GM21619 (cell line): ENCODE results near the gene AMHR2.

Source experiments
- ATAC-seq: cut with Tn5 transposase; IDR thresholded peaks from one replicate; pipeline ENCODE4 v1.9.1; 2021; ENCODE audit not compliant: unreplicated experiment

AMHR2 gene

DNA sequence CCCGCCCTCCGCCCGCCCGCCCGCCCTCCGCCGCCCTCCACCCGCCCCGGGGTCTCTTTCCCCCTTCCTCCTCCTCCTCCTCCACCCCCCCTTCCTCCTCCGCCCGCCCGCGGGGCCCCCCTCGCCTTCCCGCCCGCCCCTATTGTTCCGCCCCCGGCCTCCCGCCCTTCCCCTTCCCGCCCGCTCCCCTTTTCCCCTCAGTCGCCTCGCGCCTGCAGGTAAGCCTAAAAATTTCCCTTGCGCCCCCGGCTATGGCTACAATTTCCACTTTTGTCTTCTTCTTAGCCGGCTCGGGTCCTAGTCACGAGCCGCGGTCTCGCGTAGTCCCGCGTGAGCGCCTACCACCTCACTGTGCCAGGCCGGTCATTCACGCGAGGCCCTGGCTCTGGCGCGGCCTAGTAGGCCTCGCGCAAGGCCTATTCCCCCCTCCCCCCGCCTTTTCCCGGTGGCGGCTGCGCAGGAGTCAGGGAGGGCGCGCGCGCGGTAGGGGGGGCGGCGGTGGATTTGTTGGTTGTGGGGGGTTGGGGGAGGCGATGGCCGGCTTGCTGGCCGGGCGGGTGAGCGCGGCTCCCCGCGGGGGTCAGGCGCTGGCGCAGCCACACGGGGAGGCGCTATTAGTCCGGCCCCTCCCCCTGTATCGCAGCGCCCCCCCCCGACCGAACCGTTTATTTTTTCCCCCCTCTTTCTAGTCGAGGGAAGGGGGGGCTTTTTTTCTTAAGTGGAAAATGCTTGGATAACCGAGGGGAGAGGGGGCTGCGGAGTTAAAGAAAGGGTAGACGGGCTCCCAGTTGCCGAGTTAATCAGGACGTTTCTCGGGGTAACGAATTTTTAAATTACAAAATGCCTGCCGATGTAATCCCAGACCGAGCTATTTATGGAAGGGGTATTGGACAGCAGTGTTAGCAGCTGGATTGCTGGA, 28.8 kb downstream of the AMHR2 start:
- ATAC-seq, result peak; percentile 19

DNA sequence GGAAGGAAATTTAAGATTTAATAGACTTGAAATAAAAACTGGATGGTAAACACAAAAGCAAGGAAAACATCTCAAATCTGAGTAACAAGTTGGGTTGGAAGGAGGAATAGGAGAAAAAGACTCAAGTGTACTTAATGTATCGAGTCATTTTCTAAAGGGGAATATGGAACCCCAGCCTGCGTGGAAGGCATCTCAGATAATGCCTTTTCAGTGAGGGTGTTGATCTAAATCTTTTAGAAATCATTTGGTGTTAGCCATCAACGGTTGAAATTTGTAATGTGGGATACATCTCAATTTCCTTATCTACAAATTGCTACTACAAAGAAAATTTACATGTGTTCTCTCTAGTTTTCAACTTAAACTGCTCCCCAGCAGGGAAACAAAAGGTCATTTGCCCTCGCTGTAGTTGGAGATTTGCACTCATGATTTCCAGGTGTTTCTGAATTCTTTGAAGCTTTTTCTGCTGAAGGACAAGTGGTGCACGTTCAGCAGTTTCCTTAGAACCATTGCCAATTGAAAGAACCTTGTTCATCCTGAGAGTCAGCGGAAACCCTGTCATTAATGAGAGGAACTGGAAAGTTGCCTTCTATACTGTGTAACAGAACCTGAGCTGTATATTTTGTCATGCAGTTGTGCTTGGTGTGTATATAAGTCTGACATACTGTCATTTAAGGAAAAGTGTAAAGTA, 30.4 kb downstream of the AMHR2 start:
- ATAC-seq, result no peak

DNA sequence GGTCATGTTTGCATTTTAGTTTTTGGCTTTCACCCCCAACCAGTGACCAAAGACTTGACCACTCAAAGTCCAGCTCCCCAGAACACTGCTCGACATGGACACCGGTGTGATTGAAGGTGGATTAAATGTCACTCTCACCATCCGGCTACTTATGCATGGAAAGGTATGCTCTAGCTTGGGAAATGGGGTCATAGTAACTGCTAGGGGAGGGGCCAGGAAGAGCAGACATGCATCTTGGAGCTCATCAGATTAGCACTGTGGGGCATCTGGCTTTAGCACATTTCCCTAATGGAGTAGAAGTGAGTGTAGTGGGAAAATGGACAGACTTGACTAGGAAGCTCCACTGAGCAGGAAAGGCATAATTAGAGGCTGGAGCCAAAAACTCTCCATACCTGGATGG, 31.1 kb downstream of the AMHR2 start:
- no peak for ATAC-seq

- no peak for ATAC-seq
Measured at GRCh38 chr12:53456654-53457366, 33.2 kb downstream of the AMHR2 start.

- no peak for ATAC-seq
Measured at GRCh38 chr12:53459097-53459496, 35.4 kb downstream of the AMHR2 start.

GRCh38 chr12:53461059-53461458, 37.4 kb downstream of the AMHR2 start:
- ATAC-seq, result no peak

DNA sequence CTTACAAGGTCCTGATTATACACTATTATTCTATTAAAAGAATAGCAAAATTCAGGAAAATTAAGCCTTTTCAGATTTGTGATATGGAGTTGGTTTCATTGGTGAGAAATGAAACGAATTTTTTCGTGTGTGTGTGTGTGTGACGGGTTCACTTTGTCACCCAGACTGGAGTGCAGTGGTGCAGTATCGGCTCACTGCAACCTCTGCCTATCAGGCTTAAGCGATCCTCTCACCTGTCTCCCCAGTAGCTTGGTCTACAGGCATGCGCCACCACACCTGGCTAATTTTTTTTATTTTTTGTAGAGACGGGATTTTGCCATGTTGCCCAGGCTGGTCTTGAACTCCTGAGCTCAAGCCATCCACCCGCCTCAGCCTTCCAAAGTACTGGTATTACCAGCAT, 37.9 kb downstream of the AMHR2 start:
- no peak for ATAC-seq

- ATAC-seq, result no peak
Measured at GRCh38 chr12:53462935-53463334, 39.3 kb downstream of the AMHR2 start.

DNA sequence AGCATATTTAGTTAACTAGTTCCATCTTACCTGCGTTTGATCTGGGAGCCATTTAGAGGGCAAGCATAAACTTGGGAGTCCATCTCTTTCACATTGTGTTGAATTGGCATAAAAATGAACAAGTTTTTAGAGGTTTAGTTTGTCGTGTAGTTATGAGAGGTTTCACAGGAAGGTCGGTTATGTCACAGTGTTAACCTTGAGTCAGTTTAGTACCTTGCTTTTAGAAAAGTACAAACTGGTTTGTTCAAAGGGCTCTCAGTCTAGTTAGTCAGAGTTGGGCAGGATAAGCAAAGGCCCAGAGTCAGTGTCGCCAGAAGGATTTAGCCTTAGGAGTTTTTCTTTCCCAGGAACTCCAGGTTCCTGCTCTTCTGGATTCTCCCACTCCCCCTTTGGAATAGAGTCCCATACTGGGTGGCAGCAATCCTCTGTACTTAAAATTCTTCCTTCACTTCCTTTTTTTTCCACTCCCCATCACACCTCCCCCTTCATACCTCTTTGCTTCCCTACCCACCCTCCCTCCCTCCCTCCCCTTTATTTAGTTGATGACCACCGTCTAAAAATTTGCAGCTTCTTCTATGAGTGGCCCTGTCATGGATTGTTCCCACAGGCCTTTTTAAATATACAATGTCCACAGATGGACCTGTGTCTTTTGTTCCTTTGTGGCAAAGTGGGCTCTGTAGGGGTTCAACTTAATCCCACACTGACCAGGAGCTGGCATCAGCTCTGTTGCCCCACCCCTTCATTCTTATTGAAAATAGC, 40.3 kb downstream of the AMHR2 start:
- ATAC-seq, result no peak

DNA sequence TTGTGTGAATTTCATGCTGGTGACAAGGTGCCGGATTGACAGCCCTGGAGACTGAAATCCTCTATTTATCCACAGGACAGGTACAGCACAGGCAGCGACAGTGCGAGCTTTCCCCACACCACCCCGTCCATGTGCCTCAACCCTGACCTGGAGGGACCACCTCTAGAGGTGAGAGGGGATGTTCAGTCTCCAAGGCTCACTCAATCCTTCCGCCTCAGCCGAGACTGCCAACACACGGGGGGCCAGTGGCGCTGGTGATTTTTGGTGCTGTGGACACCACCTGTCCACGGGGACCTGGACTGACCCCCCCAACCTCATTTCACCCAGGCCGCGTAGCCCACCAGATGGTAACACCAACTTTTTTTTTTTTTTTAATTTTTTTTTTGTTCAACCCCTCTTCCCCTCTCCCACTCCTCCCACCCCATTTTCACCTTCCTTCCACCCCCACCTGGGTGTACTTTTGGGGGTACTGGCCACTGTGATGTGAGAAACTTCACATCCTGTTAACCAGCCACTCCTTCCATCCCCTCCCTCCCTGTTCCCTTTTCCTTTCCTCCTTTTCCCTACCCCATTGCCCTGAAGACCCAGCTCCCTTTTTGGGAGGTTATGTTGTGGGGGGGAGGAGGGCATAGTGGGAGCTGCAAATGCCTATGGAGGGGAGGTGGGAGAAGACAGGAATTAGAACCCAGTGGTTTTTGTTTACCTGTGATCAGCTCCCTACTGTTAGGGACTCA, 41.2 kb downstream of the AMHR2 start:
- no peak for ATAC-seq

DNA sequence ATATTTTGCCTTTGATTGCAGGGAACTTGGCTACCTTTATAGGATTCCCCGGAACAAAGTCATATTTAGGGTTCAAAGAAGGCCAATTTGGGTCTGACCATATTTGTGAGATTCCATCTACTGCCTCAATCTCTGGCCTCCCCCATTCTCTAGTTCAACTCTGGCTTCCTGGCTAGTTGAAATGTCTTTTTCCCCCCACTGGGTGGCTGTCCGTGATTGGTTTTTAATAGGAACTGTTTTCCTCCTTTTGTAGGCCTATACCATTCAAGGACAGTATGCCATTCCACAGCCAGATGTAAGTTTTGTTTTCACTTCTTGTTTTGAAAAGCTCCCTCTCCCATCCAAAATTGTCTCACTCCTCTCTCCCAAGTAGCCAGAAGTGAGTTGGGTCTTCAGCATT, 42.0 kb downstream of the AMHR2 start:
- ATAC-seq, result no peak

DNA sequence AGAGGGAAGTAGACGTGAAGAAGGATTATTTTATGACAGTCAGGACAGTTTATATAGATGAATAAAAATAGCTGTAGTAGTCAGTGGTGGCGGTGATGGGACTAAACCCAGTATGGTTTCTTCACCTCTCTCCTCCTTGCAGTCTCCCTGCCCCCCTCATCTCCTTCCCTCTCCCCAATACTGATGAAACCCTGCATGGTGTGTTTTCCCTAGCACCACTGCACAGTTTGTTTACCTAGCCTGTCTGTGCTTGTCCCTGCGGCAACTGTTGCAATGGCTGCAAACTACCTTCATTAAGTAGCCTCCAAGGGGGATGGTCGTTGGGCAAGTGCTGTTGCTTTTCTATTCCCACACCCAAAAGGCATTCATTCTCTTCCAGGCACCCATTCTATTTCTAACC, 43.0 kb downstream of the AMHR2 start:
- no peak for ATAC-seq

GRCh38 chr12:53467082-53467481, 43.4 kb downstream of the AMHR2 start:
- no peak for ATAC-seq

DNA sequence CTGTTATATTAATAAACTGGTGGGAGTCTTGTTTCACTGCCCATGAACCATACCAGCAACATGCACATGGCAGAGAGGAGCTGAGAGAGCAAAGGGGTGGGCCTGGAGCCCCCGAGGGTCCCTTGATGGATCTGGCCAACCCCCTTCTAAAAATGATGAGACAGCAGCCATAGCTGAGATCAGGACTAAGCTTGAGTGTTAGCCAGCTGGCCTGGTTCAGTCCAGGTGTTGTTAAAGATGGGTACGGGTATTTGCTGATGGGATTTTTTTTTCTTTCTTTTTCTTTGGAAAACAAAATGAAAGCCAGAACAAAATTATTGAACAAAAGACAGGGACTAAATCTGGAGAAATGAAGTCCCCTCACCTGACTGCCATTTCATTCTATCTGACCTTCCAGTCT, 44.2 kb downstream of the AMHR2 start:
- ATAC-seq, result no peak

GRCh38 chr12:53468282-53468681, 44.6 kb downstream of the AMHR2 start:
- no peak for ATAC-seq

DNA sequence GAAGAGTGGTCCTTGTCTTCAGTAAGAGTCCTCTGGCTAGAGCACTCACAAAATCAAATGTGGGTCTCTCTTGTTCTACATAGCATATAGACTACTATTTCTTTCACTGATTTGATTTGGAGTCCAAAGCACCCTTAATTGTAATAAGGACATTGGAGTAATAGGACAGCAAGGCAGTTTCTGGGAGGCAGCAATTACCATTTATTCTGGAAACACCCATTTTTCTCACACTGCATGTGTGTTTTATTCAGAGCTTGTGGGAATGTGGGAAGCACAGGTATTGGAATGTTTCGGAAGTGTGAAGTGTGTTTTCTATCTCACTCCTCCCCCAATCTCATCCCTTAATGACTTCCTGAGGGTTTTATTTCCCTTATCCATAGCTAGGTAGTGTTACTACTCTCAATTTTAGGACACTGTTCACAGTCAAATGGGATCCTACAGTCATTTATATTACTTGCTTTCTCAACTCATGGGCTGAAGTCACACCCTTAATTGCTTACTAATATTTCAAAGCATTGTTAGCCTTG, 48.5 kb downstream of the AMHR2 start:
- no peak for ATAC-seq

DNA sequence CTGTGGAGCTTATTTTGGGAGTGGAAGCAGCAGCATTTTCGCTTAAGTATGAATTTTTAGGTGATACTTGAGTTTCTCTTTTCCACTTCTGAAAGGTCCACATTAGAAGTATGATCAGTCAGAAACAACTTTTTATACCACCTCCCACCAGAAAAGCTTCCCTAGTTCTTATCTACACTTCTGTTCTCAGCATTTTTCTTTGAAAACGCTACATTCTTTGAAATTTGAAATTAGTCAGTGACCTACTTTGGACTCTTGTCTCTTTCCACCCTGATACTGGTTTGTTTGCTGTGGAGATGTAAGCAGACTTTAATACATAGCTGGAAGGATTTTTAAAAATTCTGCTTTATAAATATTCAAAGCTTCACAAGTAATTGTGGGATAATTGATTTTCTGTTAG, 50.4 kb downstream of the AMHR2 start:
- no peak for ATAC-seq

DNA sequence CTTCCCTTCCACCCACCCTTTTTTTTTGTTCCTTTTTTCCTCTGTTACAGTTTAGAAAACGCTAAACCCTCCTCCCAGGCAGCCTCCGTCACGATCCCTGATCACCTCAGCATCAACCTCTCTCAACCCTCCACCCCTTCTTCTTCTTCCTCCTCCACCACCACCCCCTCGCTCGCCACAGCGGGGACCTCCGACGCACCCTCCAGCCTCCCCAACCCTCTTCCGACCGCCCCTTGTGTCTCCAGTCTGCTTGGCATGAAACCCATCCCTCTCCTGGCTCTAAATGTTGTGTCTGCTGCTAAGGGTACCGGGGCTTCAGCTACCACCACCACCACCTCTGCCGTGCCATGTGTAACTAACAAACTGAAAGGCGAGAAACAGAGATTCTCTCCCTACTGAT, 51.2 kb downstream of the AMHR2 start:
- ATAC-seq, result no peak

- no peak for ATAC-seq
Measured at GRCh38 chr12:53476769-53477209, 53.1 kb downstream of the AMHR2 start.

GRCh38 chr12:53478865-53479264, 55.2 kb downstream of the AMHR2 start:
- ATAC-seq, result no peak
